ENCODE data around the gene PTPN1. TPM values are rescaled to one million over a fixed set of nuclear protein-coding genes. Genes with fewer than 3 reads are reported as not detected.

PTPN1 gene
- total RNA-seq, 1 experiment from 2014 or later = 30.8 TPM

- Histone ChIP-seq H2BK5ac (ENCODE audit: insufficient read length, low read length) (no peak overlapping the region), H2AK5ac (ENCODE audit: insufficient read length, low read length) (no peak overlapping the region), H3K9ac (ENCODE audit: extremely low read depth, insufficient read length, low read length) (no peak overlapping the region), H3K14ac (ENCODE audit: insufficient read depth, low read length) (no peak overlapping the region), H3K4me1 (ENCODE audit: insufficient read depth, low read length) (no peaks in the 10 kb centered on the region), H3K9me3 (ENCODE audit: control insufficient read depth, low read depth, low read length) (no peaks in the 10 kb centered on the region), H3K23me2 (ENCODE audit: insufficient read length, low read depth, low read length, poor library complexity, severe bottlenecking) (no peaks in the 10 kb centered on the region), H3K4me2 (ENCODE audit: insufficient read depth, insufficient read length, low read length) (no peak overlapping the region), H3T11ph (ENCODE audit: low read length) (no peak overlapping the region), H3K79me1 (ENCODE audit: insufficient read depth, low read depth, low read length, poor library complexity, severe bottlenecking) (no peaks in the 10 kb centered on the region), H4K91ac (ENCODE audit: insufficient read length, low read depth, low read length) (no peak overlapping the region), H2BK20ac (ENCODE audit: low read depth, low read length, poor library complexity, severe bottlenecking) (no peak overlapping the region), H2BK120ac (ENCODE audit: low read depth, low read length, poor library complexity, severe bottlenecking) (no peak overlapping the region), H4K8ac (replicated peaks; ENCODE audit: insufficient read length, low read depth, low read length) (no peak overlapping the region), H2AFZ (ENCODE audit: low read length) (no peak overlapping the region), H3K56ac (ENCODE audit: insufficient read length, low read depth, low read length) (no peak overlapping the region), H3K27me3 (ENCODE audit: insufficient read depth, low read length) (no peaks in the 10 kb centered on the region), H3K4ac (ENCODE audit: low read depth, low read length) (no peak overlapping the region), H3K23ac (ENCODE audit: insufficient read length, low read depth, low read length) (no peak overlapping the region), H3K79me2 (ENCODE audit: insufficient read depth, low read length) (no peaks in the 10 kb centered on the region), H4K20me1 (ENCODE audit: control insufficient read depth, insufficient read depth, insufficient read length) (no peaks in the 10 kb centered on the region), H2BK12ac (ENCODE audit: insufficient read length, low read depth, low read length) (no peak overlapping the region), H3K18ac (ENCODE audit: insufficient read length, low read depth, low read length) (no peak overlapping the region), H2BK15ac (ENCODE audit: low read depth, low read length) (no peak overlapping the region), H3K27ac (ENCODE audit: insufficient read length, low read depth, low read length) (no peak overlapping the region), H4K5ac (ENCODE audit: insufficient read length, low read depth, low read length) (no peak overlapping the region)
- Mint-ChIP-seq H3K9me3 (peaks cover 0 to 3% of the 10 kb centered on the region in 2 experiments; a peak in 1 of 5 replicates), H3K36me3 (ENCODE audit: insufficient read depth in 1 of 3, low read depth in 3 of 3) (peaks cover 1 to 9% (median 2%) of the 10 kb centered on the region in 3 experiments; a peak in 4 of 7 replicates), H3K27ac (no peak overlapping the region), H3K4me3 (no peak overlapping the region), H3K27me3 (ENCODE audit: low read depth) (no peaks in the 10 kb centered on the region), H3K4me1 (peaks cover 5 to 9% of the 10 kb centered on the region in 2 experiments)
- no peak for DNase-seq
- WGBS (ENCODE audit: extremely low coverage, insufficient read length, low lambda C conversion rate) = no CpG with 5 or more reads among the region's 5 CpGs
- TF ChIP-seq CTCF (conservative IDR thresholded peaks at IDR 0.05) = no peak
Observed at GRCh38 chr20:50591233-50591852, 81.2 kb downstream of the PTPN1 start.
